Psoas muscle (tissue), 8 donors: Measurements from ENCODE around the gene XRN2. TPM values are rescaled to one million over a fixed set of nuclear protein-coding genes. Genes with fewer than 3 reads are reported as not detected.

Source experiments
- ATAC-seq, 4 donors: fragments of 200-7000 bp; cut with Tn5 transposase; one replicate each; pipeline ENCODE4 v1.9.1; 2020; ENCODE audit warnings: moderate library complexity in 3 of 4, mild to moderate bottlenecking in 2 of 4
- DNase-seq, 2 donors: peaks; one replicate each; pipeline ENCODE4 v3.0.0-alpha.2; 2020
- H3K27ac ChIP-seq: fragments of 200-600 bp; one replicate; pipeline ENCODE4 v1.8.0; 2022
- H3K27me3 ChIP-seq, 3 donors: fragments of 200-600 bp in 1 of 3; one replicate each; pipeline versions ENCODE4 v1.6.1 to v1.8.0; 2013 to 2022; ENCODE audit warnings: low read length in 2 of 3, mild to moderate bottlenecking in 2 of 3, moderate library complexity in 1 of 3; ENCODE audit not compliant: insufficient read depth in 3 of 3
- H3K36me3 ChIP-seq, 2 donors: fragments of 200-600 bp in 1 of 2; one replicate each; pipeline versions ENCODE4 v1.6.1 to v1.8.0; 2013 to 2022; ENCODE audit warnings: low read depth in 1 of 2, mild to moderate bottlenecking in 1 of 2, moderate library complexity in 1 of 2; ENCODE audit not compliant: insufficient read depth in 1 of 2
- H3K4me1 ChIP-seq: fragments of 200-600 bp; one replicate; pipeline ENCODE4 v1.8.0; 2022
- H3K4me3 ChIP-seq: fragments of 200-600 bp; one replicate; pipeline ENCODE4 v1.8.0; 2022; ENCODE audit warnings: mild to moderate bottlenecking
- H3K9me3 ChIP-seq: fragments of 200-600 bp; one replicate; pipeline ENCODE4 v1.8.0; 2022
- CTCF ChIP-seq: fragments of 200-600 bp; IDR thresholded peaks from one replicate; pipeline ENCODE4 v1.8.0; 2022; ENCODE audit warnings: antibody characterized with exemption
- WGBS, 3 donors: extraction: QIAGEN DNeasy Blood & Tissue Kit; methylation state at CpG; one replicate each; pipeline versions ENCODE4 v1.1.6 to v1.1.7; 2013; 5-methylcytosine and 5-hydroxymethylcytosine counted together
- intact Hi-C, 2 donors: fragments of 100-400 bp; cut with DNase I; formaldehyde crosslinking; loops; one replicate each; pipeline versions ENCODE4 v1.11.0 to v1.14.2; 2022
- polyA plus RNA-seq, 3 donors: library from polyadenylated mRNA; stranded (reverse); fragments of 200-250 nt; gene quantifications; one replicate each; pipeline ENCODE4 v1.2.3, GENCODE V29; 2013
- total RNA-seq, 4 donors: library from RNA; stranded (reverse); fragmentation: NEBNext Ultra II Directional in 2 of 4; extraction: Animal tissue kit (Norgen Biotek cat#: 25700) in 2 of 4; gene quantifications; one replicate each; pipeline versions ENCODE4 v1.2.1 to v1.2.4, GENCODE V29; 2021 to 2023
- donor health status: healthy with polysubstance abuse.
- donor health status: DM: no; HTN: no; CAD: no; lungs with moderate emphysema.
- donor health status: Bipolar disorder and iron deficiency.
- donor health status: healthy.
- donor health status: DM: yes; HTN: yes; CAD: no.
- donor health status: DM: no; HTN: no; CAD: no.
- donor health status: DM: no; HTN: no; CAD: no.
- donor health status: DM: yes; HTN: yes; CAD: no.

Gene XRN2
- total and polyA plus RNA-seq, 7 donors, result 25.1 to 48.3 (median 41.0) TPM

GRCh38 chr20:21303872-21304586 is 898 bp downstream of the XRN2 start:
- peaks cover 0 to 9% of the 10 kb centered on the region in 2 donors for H3K36me3 ChIP-seq
- TF ChIP-seq CTCF, result no peak
- peaks cover 13% of the 10 kb centered on the region for H3K4me1 ChIP-seq
- peaks cover 5% of the 10 kb centered on the region for H3K9me3 ChIP-seq
- intact Hi-C loops, result no loop called here
- H3K4me3 ChIP-seq, result peak overlapping the region; percentile 94
- 1 to 2% (median 1%) methylated on average over 18 of the region's 18 CpGs for WGBS, 3 donors
- peak overlapping the region; percentile 98 for H3K27ac ChIP-seq
- DNase-seq, result no peak
- no peaks in the 10 kb centered on the region for H3K27me3 ChIP-seq
- ATAC-seq, result peak in 2 of 4 donors; percentile 1 to 2

- H3K4me1 ChIP-seq, result peaks cover 15% of the 10 kb centered on the region
- DNase-seq (no peak), ATAC-seq (no peak)
- intact Hi-C loops, result no loop called here
- peaks cover 5% of the 10 kb centered on the region for H3K9me3 ChIP-seq
- H3K4me3 ChIP-seq, result no peak overlapping the region
- H3K27ac ChIP-seq, result no peak overlapping the region
- WGBS, 3 donors, result 49 to 98% (median 93%) methylated on average over 2 of the region's 2 CpGs
- no peaks in the 10 kb centered on the region for H3K27me3 ChIP-seq
- H3K36me3 ChIP-seq, result peaks cover 0 to 9% of the 10 kb centered on the region in 2 donors
- TF ChIP-seq CTCF, result no peak
These were observed 5.2 kb downstream of the XRN2 start for GRCh38 chr20:21308340-21308739.

- Histone ChIP-seq H3K36me3 (peaks cover 0 to 9% of the 10 kb centered on the region in 2 donors), H3K27me3 (no peaks in the 10 kb centered on the region), H3K27ac (no peak overlapping the region), H3K4me3 (no peak overlapping the region), H3K9me3 (peaks cover 5% of the 10 kb centered on the region), H3K4me1 (peaks cover 12% of the 10 kb centered on the region)
- no peak for ATAC-seq
- TF ChIP-seq CTCF, result no peak
- intact Hi-C loops, result no loop called here
- WGBS, 3 donors, result 49 to 57% (median 55%) methylated on average over 2 of the region's 2 CpGs
- no peak for DNase-seq
These were observed 6.7 kb downstream of the XRN2 start for GRCh38 chr20:21309678-21310467.

- peaks cover 23% of the 10 kb centered on the region for H3K4me1 ChIP-seq
- no peak overlapping the region for H3K4me3 ChIP-seq
These were observed 9.8 kb downstream of the XRN2 start for GRCh38 chr20:21312813-21313474.

More at GRCh38 chr20:21312813-21313474, 9.8 kb downstream of the XRN2 start:
- peaks cover 5% of the 10 kb centered on the region for H3K9me3 ChIP-seq
- ATAC-seq, result no peak
- intact Hi-C loops, result no loop called here
- peaks cover 0 to 6% of the 10 kb centered on the region in 2 donors for H3K36me3 ChIP-seq
- no peaks in the 10 kb centered on the region for H3K27me3 ChIP-seq
- 89 to 94% (median 90%) methylated on average over 10 of the region's 10 CpGs for WGBS, 3 donors
- no peak overlapping the region for H3K27ac ChIP-seq
- DNase-seq, result no peak
- TF ChIP-seq CTCF, result no peak
